A549 (cell line): ENCODE measurements around the gene GAMT. TPM values are rescaled to one million over a fixed set of nuclear protein-coding genes. Genes with fewer than 3 reads are reported as not detected.

Source experiments
- ATAC-seq, 2 experiments: fragments of 200-7000 bp in 1 of 2; fragments of >200 bp in 1 of 2; cut with Nextera tagmentation in 1 of 2; cut with Tn5 transposase in 1 of 2; 3 replicates each; pipeline versions ENCODE4 v1.8.0 to v1.9.1; 2018 to 2020; ENCODE audit warnings: mild to moderate bottlenecking in 1 of 2, moderate library complexity in 1 of 2
- CTCF ChIA-PET: fragments of 300-600 bp; sonication (Branson Sonifier 250); formaldehyde crosslinking; extraction: SDS; loops from one replicate; lab custom pipeline; 2021; ENCODE audit warnings: antibody characterized with exemption, inconsistent platforms; lab: Yijun Ruan, JAX
- POLR2A ChIA-PET: fragments of 350-600 bp; formaldehyde crosslinking; extraction: SDS; loops from one replicate; lab custom pipeline; 2021; ENCODE audit warnings: antibody characterized with exemption, inconsistent platforms; lab: Yijun Ruan, JAX
- DNase-seq, 2 experiments: peaks; one replicate each; pipeline versions ENCODE4 v3.0.0 to v3.0.0-alpha.2; 2011 to 2016; ENCODE audit warnings: low read depth in 1 of 2, low spot score in 1 of 2
- FAIRE-seq: peaks from 2 replicates; lab custom pipeline; 2011; peaks lifted over from hg19 to GRCh38; lab: Jason Lieb, UNC
- H3K27ac ChIP-seq, 2 experiments: fragments of >200 bp; sonication (Bioruptor Twin); formaldehyde crosslinking; 3 replicates each; pipeline ENCODE4 v1.5.1; 2016 to 2017
- H3K4me1 ChIP-seq: fragments of >200 bp; sonication (Bioruptor Twin); formaldehyde crosslinking; 3 replicates; pipeline ENCODE4 v1.6.1; 2016
- H3K4me2 ChIP-seq: fragments of >200 bp; sonication (Bioruptor Twin); formaldehyde crosslinking; 3 replicates; pipeline ENCODE4 v1.6.1; 2016
- H3K4me3 ChIP-seq: fragments of >200 bp; sonication (Bioruptor Twin); formaldehyde crosslinking; 3 replicates; pipeline ENCODE4 v1.5.1; 2016
- H3K9me3 ChIP-seq: fragments of >200 bp; sonication (Bioruptor Twin); formaldehyde crosslinking; 3 replicates; pipeline ENCODE4 v1.6.1; 2016
- CBX8 ChIP-seq: fragments of 200-600 bp; sonication (generic); IDR thresholded peaks from 2 replicates; pipeline ENCODE4 v1.6.1; 2016
- EHMT2 ChIP-seq: fragments of 200-600 bp; sonication (generic); IDR thresholded peaks from 2 replicates; pipeline ENCODE4 v1.6.1; 2016; ENCODE audit warnings: antibody characterized with exemption, low read depth, mild to moderate bottlenecking, moderate library complexity
- FOSB ChIP-seq: fragments of 250-450 bp; sonication (Bioruptor Pico); IDR thresholded peaks from 2 replicates; pipeline ENCODE4 v1.5.0; 2020; ENCODE audit warnings: mild to moderate bottlenecking, moderate library complexity
- HEYL ChIP-seq: fragments of 250-450 bp; sonication (Bioruptor Pico); IDR thresholded peaks from 2 replicates; pipeline ENCODE4 v1.8.0; 2021; ENCODE audit warnings: mild to moderate bottlenecking, moderate library complexity
- ZFP36 ChIP-seq: fragments of 450-650 bp; IDR thresholded peaks from 2 replicates; pipeline ENCODE4 v1.6.1; 2014; ENCODE audit warnings: borderline replicate concordance; ENCODE audit not compliant: partially characterized antibody
- ZSCAN20 ChIP-seq: fragments of 250-450 bp; sonication (Bioruptor Pico); IDR thresholded peaks from 2 replicates; pipeline ENCODE4 v1.8.0; 2022; ENCODE audit warnings: mild to moderate bottlenecking, moderate library complexity
- WGBS: methylation state at CpG from one replicate; pipeline ENCODE4 v1.1.6; 2017; ENCODE audit errors: missing lambda C conversion rate; 5-methylcytosine and 5-hydroxymethylcytosine counted together
- polyA plus RNA-seq, 4 experiments: library from polyadenylated mRNA; depleted of rRNA in 3 of 4; stranded (reverse); fragments of >200 nt; fragmentation: RNase III in 1 of 4; extraction: RNeasy Plus Mini Kit Qiagen cat#74134 plus additional on column Dnase treatment in 1 of 4; gene quantifications; 2 replicates in 3 of 4; 3 replicates in 1 of 4; pipeline ENCODE4 v1.2.3, GENCODE V29; 2011 to 2017
- TF ChIP-seq, protein P1 (sequence below): fragments of 450-650 bp; IDR thresholded peaks from 2 replicates; pipeline ENCODE4 v1.6.1; 2014; ENCODE audit warnings: antibody characterized with exemption
- TF ChIP-seq, protein P2 (sequence below): fragments of 200-600 bp; sonication (generic); IDR thresholded peaks from 2 replicates; pipeline ENCODE4 v1.6.1; 2016; ENCODE audit warnings: antibody characterized with exemption, mild to moderate bottlenecking, moderate library complexity
- TF ChIP-seq, protein P3 (sequence below): IDR thresholded peaks from 2 replicates; pipeline ENCODE4 v1.6.1; 2012
- TF ChIP-seq, protein P4 (sequence below): IDR thresholded peaks from 2 replicates; pipeline ENCODE4 v1.6.1; 2012; ENCODE audit warnings: low read depth, borderline replicate concordance

The GAMT gene
- polyA plus RNA-seq, 2 of the 4 experiments (the other 2 are of a cell fraction) = 13.6 to 26.0 TPM

DNA sequence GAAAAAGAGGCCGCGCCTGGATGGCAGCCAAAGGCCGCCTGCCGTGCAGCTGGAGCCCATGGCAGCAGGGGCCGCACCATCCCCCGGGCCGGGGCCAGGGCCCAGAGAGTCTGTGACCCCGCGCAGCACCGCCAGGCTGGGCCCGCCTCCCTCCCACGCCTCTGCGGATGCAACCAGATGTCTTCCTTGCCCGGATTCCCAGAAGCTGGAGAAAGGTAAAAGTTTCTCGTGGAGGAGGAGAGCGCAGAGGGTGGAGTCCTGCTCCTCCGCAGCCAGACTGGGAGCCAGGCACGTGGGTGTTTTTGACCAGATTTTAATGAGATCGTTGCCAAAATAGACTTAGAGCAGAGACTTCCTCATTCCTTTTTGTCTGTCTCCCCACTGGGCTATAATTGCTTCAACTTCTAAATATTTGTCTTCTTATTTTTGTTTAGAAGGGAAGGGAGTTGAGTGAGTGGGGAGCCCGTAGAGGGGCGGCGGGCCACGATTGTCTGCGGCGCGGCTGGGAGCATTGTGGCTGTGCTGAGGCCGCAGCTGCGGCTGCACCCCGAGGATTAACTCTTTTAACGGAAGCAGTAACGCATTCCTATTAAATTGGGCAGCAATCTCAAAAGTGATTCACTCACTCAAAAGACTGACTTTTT, 40.4 kb downstream of the GAMT start (continued):
- TF ChIP-seq, protein P1, sequence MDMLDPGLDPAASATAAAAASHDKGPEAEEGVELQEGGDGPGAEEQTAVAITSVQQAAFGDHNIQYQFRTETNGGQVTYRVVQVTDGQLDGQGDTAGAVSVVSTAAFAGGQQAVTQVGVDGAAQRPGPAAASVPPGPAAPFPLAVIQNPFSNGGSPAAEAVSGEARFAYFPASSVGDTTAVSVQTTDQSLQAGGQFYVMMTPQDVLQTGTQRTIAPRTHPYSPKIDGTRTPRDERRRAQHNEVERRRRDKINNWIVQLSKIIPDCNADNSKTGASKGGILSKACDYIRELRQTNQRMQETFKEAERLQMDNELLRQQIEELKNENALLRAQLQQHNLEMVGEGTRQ = no peak
- TF ChIP-seq FOSB (CRISPR knock-in tag) = no peak
- TF ChIP-seq, all 56 proteins: peak for 0

DNA sequence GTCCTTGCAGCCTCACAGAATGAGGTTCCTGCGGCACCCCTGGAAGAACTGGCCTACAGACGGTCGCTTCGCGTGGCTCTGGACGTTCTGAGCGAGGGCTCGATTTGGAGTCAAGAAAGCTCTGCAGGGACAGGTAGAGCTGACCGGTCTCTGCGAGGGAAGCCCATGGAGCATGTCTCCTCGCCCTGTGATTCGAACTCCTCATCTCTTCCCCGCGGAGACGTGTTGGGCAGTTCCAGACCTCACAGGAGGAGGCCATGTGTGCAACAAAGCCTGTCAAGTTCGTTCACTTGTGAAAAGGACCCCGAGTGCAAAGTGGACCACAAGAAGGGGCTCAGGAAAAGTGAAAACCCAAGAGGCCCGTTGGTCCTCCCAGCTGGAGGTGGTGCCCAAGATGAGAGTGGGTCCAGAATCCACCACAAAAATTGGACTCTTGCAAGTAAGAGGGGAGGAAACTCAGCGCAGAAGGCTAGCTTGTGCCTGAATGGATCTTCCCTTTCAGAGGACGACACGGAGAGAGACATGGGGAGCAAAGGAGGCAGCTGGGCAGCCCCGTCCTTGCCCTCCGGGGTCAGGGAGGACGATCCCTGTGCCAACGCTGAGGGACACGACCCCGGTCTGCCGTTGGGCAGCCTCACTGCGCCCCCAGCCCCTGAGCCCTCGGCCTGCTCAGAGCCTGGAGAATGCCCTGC, 41.1 kb downstream of the GAMT start:
- CTCF ChIA-PET = interaction anchor here (0.6 to 2.4 kb wide), 4 partner anchors 12 to 81 kb away, joined by 3 to 10 read pairs (median 4); partner anchors contain the start of gene NDUFS7
- H3K4me1 ChIP-seq = peaks cover 18% of the 10 kb centered on the region; the same call in 2 of the 3 replicates
- POLR2A ChIA-PET = no interaction called here
- TF ChIP-seq ZFP36 = no peak
- TF ChIP-seq, protein P1 = no peak
- no peak for TF ChIP-seq ZSCAN20 (CRISPR knock-in tag)
- no peak for TF ChIP-seq EHMT2
- no peak for TF ChIP-seq HEYL
- TF ChIP-seq, protein P2, sequence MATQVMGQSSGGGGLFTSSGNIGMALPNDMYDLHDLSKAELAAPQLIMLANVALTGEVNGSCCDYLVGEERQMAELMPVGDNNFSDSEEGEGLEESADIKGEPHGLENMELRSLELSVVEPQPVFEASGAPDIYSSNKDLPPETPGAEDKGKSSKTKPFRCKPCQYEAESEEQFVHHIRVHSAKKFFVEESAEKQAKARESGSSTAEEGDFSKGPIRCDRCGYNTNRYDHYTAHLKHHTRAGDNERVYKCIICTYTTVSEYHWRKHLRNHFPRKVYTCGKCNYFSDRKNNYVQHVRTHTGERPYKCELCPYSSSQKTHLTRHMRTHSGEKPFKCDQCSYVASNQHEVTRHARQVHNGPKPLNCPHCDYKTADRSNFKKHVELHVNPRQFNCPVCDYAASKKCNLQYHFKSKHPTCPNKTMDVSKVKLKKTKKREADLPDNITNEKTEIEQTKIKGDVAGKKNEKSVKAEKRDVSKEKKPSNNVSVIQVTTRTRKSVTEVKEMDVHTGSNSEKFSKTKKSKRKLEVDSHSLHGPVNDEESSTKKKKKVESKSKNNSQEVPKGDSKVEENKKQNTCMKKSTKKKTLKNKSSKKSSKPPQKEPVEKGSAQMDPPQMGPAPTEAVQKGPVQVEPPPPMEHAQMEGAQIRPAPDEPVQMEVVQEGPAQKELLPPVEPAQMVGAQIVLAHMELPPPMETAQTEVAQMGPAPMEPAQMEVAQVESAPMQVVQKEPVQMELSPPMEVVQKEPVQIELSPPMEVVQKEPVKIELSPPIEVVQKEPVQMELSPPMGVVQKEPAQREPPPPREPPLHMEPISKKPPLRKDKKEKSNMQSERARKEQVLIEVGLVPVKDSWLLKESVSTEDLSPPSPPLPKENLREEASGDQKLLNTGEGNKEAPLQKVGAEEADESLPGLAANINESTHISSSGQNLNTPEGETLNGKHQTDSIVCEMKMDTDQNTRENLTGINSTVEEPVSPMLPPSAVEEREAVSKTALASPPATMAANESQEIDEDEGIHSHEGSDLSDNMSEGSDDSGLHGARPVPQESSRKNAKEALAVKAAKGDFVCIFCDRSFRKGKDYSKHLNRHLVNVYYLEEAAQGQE = no peak
- TF ChIP-seq, protein P3, sequence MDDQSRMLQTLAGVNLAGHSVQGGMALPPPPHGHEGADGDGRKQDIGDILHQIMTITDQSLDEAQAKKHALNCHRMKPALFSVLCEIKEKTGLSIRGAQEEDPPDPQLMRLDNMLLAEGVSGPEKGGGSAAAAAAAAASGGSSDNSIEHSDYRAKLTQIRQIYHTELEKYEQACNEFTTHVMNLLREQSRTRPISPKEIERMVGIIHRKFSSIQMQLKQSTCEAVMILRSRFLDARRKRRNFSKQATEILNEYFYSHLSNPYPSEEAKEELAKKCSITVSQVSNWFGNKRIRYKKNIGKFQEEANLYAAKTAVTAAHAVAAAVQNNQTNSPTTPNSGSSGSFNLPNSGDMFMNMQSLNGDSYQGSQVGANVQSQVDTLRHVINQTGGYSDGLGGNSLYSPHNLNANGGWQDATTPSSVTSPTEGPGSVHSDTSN = no peak
- no peak overlapping the region for H3K4me2 ChIP-seq
- WGBS = 91% methylated on average over 21 of the region's 30 CpGs
- FAIRE-seq (no peak), ATAC-seq (no peak), DNase-seq (no peak)
- no peak overlapping the region for H3K4me3 ChIP-seq
- H3K27ac ChIP-seq = no peak overlapping the region
- H3K9me3 ChIP-seq = no peaks in the 10 kb centered on the region

DNA sequence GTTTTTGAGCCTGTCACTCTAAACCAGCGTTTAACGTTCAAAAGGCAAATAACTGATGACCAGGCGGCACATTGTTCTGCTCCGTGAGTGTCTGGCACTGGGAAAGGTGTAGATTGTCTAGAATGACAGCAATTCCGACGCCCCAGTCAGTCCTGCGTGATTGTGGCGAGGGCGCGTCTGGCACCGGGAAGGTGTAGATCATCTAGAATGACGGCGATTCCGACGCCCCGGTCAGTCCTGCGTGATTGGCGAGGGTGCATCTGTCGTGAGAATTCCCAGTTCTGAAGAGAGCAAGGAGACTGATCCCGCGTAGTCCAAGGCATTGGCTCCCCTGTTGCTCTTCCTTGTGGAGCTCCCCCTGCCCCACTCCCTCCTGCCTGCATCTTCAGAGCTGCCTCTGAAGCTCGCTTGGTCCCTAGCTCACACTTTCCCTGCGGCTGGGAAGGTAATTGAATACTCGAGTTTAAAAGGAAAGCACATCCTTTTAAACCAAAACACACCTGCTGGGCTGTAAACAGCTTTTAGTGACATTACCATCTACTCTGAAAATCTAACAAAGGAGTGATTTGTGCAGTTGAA, 43.7 kb downstream of the GAMT start:
- ATAC-seq (no peak), DNase-seq (no peak), FAIRE-seq (no peak)
- POLR2A ChIA-PET = no interaction called here
- H3K9me3 ChIP-seq = no peaks in the 10 kb centered on the region
- peaks cover 22% of the 10 kb centered on the region for H3K4me1 ChIP-seq
- CTCF ChIA-PET = interaction anchor here (1.0 kb wide), 1 partner anchor 42 kb away, joined by 4 read pairs; no protein-coding TSS in a partner anchor
- WGBS = 95% methylated on average over 23 of the region's 24 CpGs
- no peak overlapping the region for H3K4me3 ChIP-seq
- no peak for TF ChIP-seq CBX8
- TF ChIP-seq, protein P4, sequence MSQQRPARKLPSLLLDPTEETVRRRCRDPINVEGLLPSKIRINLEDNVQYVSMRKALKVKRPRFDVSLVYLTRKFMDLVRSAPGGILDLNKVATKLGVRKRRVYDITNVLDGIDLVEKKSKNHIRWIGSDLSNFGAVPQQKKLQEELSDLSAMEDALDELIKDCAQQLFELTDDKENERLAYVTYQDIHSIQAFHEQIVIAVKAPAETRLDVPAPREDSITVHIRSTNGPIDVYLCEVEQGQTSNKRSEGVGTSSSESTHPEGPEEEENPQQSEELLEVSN = no peak
- H3K4me2 ChIP-seq = no peak overlapping the region
- H3K27ac ChIP-seq = no peak overlapping the region
